Esophagus squamous epithelium (tissue), 4 donors: Measurements from ENCODE around the gene VPS35L.

Experiments
- CTCF ChIP-seq, 6 experiments: fragments of 450-650 bp in 4 of 6; fragments of 200-600 bp in 2 of 6; sonication (generic) in 2 of 6; IDR thresholded peaks; one replicate each; pipeline ENCODE4 v1.5.1; 2016 to 2019; ENCODE audit warnings: antibody characterized with exemption in 6 of 6, mild to moderate bottlenecking in 4 of 6, moderate library complexity in 4 of 6
- POLR2A ChIP-seq, 4 donors: fragments of 450-650 bp; IDR thresholded peaks; one replicate each; pipeline ENCODE4 v1.6.1; 2017; ENCODE audit warnings: antibody characterized with exemption in 4 of 4, mild to moderate bottlenecking in 4 of 4, moderate library complexity in 3 of 4

- TF ChIP-seq CTCF (IDR thresholded peaks at IDR 0.05): no peak
- no peak for TF ChIP-seq POLR2A (IDR thresholded peaks at IDR 0.05)
Observed at GRCh38 chr16:19655242-19655777, 99.8 kb downstream of the VPS35L start.
